Measurements from ENCODE around the gene CDKN2AIP. TPM values are rescaled to one million over a fixed set of nuclear protein-coding genes. Genes with fewer than 3 reads are reported as not detected.
A peak's percentile ranks its signal among the peaks of the same experiment; 100 is the strongest.

CDKN2AIP gene
- total and polyA plus RNA-seq, 2 donors from 2014 or later: 11.7 to 15.3 TPM

DNA sequence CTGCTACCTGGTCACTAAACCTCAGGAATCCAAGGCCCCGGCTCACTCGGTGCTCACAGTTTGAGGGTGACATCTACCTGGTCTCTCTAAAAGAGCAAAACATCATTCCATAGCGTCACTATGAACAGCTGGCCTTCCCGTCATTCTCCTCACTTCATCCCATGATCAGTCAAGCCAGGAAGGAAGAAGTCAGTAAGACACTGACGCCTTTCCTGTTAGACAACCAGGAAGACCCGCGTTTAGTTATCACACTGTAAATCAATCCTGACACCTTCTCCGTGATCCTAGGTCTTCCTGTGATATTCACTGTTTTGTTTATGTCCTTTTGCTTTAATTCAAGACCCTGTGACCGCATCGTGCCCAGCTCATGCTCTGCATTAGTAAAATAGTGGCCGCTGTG lies 31.6 kb upstream of the CDKN2AIP start:
- no peaks in the 10 kb centered on the region for H3K27me3 ChIP-seq (ENCODE audit: control insufficient read depth, insufficient read depth, low read length)
- intact Hi-C loops (cut with DNase I): no loop called here
- peak in 1 of 5 donors; percentile 48 for DNase-seq
- H3K9me3 ChIP-seq (ENCODE audit: control insufficient read depth in 2 of 3, insufficient read depth in 1 of 3, low read length in 3 of 3): no peaks in the 10 kb centered on the region
- H3K36me3 ChIP-seq (ENCODE audit: control insufficient read depth in 2 of 3, insufficient read depth in 3 of 3, low read length in 3 of 3): no peaks in the 10 kb centered on the region
- H3K9ac ChIP-seq (ENCODE audit: low read length in 3 of 3): no peak overlapping the region
- peak overlapping the region in 1 of 2 donors; percentile 48 for H3K27ac ChIP-seq (ENCODE audit: low read depth in 2 of 2, low read length in 2 of 2)
- FAIRE-seq: no peak
- TF ChIP-seq, protein P1, sequence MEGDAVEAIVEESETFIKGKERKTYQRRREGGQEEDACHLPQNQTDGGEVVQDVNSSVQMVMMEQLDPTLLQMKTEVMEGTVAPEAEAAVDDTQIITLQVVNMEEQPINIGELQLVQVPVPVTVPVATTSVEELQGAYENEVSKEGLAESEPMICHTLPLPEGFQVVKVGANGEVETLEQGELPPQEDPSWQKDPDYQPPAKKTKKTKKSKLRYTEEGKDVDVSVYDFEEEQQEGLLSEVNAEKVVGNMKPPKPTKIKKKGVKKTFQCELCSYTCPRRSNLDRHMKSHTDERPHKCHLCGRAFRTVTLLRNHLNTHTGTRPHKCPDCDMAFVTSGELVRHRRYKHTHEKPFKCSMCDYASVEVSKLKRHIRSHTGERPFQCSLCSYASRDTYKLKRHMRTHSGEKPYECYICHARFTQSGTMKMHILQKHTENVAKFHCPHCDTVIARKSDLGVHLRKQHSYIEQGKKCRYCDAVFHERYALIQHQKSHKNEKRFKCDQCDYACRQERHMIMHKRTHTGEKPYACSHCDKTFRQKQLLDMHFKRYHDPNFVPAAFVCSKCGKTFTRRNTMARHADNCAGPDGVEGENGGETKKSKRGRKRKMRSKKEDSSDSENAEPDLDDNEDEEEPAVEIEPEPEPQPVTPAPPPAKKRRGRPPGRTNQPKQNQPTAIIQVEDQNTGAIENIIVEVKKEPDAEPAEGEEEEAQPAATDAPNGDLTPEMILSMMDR (IDR thresholded peaks at IDR 0.05; ENCODE audit: borderline replicate concordance, extremely low read depth, insufficient read depth): no peak
- no peak overlapping the region for H3K4me3 ChIP-seq (ENCODE audit: low read length in 3 of 3)
- no peaks in the 10 kb centered on the region for H3K4me1 ChIP-seq (ENCODE audit: control insufficient read depth in 2 of 3, insufficient read depth in 2 of 3, low read depth in 1 of 3, low read length in 3 of 3)

DNA sequence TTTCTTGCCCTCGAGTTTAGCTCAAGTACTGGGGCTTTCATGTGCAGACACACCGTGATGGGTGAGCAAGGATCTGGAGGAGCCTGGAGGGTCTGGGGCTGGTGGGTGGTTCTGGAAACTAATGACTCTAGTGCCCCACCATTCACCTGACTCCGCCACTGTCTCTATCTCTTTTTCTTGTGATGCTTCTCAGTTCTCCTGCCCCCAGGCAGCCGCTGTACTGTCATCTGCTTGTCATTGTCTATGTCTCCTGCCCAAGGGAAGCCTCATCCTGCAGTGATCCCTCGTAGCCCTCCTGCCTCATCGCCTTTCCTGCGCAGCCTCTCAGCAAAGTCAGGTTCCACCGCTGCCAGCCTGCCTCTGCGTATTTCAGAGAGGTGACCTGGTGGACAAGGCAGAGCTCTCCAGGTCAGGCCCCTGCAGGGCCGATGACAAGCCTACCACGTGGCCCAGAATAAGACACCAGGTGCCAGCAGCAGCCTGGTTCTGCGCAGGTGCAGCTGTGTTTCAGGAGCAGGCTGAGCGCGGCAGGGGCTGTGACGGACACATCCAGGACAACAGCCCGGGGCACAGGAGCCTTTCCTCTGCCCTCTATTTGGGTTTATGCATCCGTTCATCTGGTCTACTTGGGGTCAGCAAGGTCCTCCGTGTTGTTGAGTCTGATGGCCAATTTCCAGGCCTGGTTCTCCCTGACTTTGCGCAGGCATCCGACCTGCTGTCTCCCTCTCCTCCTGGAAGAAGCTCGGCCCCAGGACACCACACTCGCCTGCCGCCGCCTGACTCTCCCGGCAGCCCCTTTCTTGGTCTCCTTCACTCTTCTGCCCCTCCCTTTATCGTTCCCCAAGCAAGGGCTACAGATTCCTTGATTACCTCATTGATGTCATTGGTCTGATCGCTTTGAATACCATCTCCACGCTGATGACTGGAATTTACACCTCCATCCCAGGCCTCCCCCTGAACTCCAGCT lies 30.9 kb upstream of the CDKN2AIP start:
- DNase-seq (no peak), FAIRE-seq (no peak)
- peak overlapping the region in 1 of 2 donors; percentile 48 for H3K27ac ChIP-seq (ENCODE audit: low read depth in 2 of 2, low read length in 2 of 2)
- H3K4me3 ChIP-seq (ENCODE audit: low read length in 3 of 3): no peak overlapping the region
- no peaks in the 10 kb centered on the region for H3K4me1 ChIP-seq (ENCODE audit: control insufficient read depth in 2 of 3, insufficient read depth in 2 of 3, low read depth in 1 of 3, low read length in 3 of 3)
- intact Hi-C loops (cut with DNase I): no loop called here
- TF ChIP-seq, protein P1 (IDR thresholded peaks at IDR 0.05; ENCODE audit: borderline replicate concordance, extremely low read depth, insufficient read depth): no peak
- no peaks in the 10 kb centered on the region for H3K27me3 ChIP-seq (ENCODE audit: control insufficient read depth, insufficient read depth, low read length)
- no peaks in the 10 kb centered on the region for H3K9me3 ChIP-seq (ENCODE audit: control insufficient read depth in 2 of 3, insufficient read depth in 1 of 3, low read length in 3 of 3)
- no peak overlapping the region for H3K9ac ChIP-seq (ENCODE audit: low read length in 3 of 3)
- H3K36me3 ChIP-seq (ENCODE audit: control insufficient read depth in 2 of 3, insufficient read depth in 3 of 3, low read length in 3 of 3): no peaks in the 10 kb centered on the region

DNA sequence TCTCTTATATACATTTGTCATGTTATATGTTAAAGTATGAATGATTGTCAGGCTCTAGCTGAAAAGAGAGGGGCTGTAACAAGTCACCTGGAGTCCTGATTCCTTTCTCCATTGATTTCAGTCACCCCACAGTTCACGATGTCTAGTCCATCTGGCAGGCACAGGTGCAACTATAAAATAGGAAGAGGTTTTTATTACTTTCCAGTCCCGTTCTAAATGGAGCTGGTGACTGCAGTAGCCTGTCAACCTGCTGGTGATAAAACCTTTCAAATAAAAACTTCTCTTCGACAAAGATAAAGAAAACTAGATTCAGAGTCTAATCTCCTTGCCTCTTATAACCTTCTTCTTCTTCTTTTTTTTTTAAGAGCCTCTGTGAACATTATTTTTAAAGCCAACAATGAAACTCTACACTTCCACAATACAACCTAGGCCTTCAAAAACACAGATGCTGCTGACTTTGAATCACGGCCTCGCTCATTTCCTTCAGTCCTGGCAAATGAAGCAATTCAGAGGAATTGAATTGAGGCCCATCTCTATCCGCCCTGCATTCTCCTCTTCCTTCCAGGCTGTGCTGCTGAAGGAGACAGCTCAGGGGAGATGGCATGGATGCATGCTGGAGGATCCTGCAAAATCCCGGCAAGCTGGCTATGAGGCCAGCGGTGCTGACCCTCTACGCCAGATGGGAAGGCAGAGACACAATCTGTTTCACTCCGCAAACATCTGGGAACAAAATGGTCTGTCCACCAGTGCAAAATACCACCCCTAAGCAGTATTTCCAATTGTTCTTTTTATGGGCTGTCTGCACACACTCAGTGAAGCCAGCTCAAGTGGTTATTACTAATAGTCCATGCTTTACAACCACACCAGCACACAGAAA lies 27.3 kb upstream of the CDKN2AIP start:
- H3K27me3 ChIP-seq (ENCODE audit: control insufficient read depth, insufficient read depth, low read length): no peaks in the 10 kb centered on the region
- no peaks in the 10 kb centered on the region for H3K4me1 ChIP-seq (ENCODE audit: control insufficient read depth in 2 of 3, insufficient read depth in 2 of 3, low read depth in 1 of 3, low read length in 3 of 3)
- H3K9ac ChIP-seq (ENCODE audit: low read length in 3 of 3): no peak overlapping the region
- H3K9me3 ChIP-seq (ENCODE audit: control insufficient read depth in 2 of 3, insufficient read depth in 1 of 3, low read length in 3 of 3): no peaks in the 10 kb centered on the region
- FAIRE-seq (no peak), DNase-seq (peak in 1 of 5 donors; percentile 20)
- no peak overlapping the region for H3K4me3 ChIP-seq (ENCODE audit: low read length in 3 of 3)
- no peaks in the 10 kb centered on the region for H3K36me3 ChIP-seq (ENCODE audit: control insufficient read depth in 2 of 3, insufficient read depth in 3 of 3, low read length in 3 of 3)
- TF ChIP-seq, protein P1 (IDR thresholded peaks at IDR 0.05; ENCODE audit: borderline replicate concordance, extremely low read depth, insufficient read depth): no peak
- no peak overlapping the region for H3K27ac ChIP-seq (ENCODE audit: low read depth in 2 of 2, low read length in 2 of 2)
- intact Hi-C loops (cut with DNase I): no loop called here

All from kidney (tissue), 14 donors.